Dermis blood vessel endothelial cell (primary cell): ENCODE data around the gene EPHB3. TPM values are rescaled to one million over a fixed set of nuclear protein-coding genes. Genes with fewer than 3 reads are reported as not detected.

Experiments
- DNase-seq: peaks from one replicate; pipeline ENCODE4 v3.0.0; 2010
- total RNA-seq: library from RNA; depleted of rRNA; stranded (reverse); fragments of >200 nt; gene quantifications from 2 replicates; pipeline ENCODE4 v1.2.3, GENCODE V29; 2014

Gene EPHB3
- total RNA-seq, 1 donor from 2014 or later: under 0.01 TPM

GRCh38 chr3:184582646-184583577 is 21.3 kb downstream of the EPHB3 start:
- no peak for DNase-seq

DNA sequence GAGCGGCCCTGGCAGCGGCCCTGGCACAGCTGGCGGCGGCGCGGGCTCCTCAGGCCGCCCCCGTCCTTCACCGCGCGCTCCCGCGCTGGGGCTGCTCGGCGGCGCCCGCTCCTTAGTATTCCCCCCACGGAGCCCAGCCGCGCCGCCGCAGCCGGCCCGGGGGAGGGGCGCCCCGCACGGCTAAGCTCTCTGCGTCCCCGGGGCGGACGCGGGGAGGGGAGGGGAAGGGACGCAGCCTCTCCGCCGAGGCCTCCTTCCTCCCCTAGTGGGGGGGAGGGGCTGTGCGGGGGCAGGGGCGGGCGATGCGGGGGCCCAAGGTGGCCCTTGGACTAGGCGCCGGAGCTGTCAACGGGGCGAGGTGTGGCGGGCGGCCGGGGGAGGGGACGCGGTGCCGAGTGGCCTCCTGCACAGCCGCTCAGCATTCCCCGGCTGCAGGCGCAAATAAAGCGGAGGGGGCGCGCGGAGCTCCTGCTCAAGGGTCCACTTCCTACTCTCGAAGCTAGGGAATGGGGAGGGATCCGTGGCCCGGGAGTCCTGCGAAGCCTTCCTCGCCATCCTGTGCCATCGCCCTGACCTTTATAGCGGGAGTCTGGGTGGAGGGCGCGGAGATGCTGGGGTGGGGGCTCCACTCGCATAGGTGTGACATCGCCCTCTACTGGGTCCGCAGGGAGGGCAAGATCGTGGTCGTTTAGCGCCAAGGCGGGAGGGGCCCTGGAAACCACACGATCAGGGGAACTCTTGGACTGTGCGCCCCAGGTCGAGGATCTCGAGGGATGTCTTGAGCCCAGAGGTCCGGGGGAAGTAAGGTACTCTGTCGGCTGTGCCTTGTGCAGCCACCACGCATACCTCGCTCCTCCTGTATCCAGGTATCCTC is 22.2 kb downstream of the EPHB3 start:
- DNase-seq: no peak

DNA sequence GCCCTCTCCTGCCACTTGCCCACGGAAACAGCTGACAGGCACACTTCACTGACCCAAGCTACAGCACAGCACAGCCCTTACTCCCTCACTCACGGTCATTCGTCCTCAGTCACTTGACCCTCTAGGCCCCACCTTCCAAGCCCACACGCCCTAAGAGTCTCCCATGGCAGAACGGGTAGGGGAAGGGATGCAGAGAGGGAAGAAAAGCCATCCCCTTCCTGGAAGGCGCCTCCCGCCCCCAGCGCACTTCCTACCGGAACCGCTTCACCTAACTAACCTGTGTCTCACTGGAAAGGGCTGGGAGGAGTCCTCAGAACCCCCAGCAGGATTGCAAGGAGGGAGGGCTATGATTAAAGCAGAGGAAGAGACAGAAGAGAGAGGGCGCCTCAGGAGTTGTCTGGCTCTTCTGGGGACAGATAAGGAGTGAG is 22.9 kb downstream of the EPHB3 start:
- DNase-seq: no peak

DNA sequence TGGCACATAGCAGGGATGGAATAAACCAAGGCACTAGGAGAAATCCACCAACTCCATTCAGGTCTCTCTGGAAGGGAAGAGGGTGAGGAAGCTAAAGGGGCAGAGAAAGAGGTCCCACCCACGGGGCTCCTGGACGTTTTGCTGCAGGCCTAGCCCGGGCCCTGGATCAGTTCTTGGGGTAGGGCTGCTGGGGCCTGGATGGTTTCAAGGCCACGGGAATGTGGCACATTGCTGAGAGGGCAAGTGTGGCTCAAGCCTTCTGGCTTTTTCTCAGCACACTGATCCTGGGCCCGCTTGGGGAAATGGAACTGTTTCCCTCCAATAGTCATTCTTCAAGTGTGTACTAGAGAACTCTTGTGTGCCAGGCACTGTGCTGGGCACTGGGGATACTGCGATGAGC is 24.0 kb downstream of the EPHB3 start:
- DNase-seq: no peak

DNA sequence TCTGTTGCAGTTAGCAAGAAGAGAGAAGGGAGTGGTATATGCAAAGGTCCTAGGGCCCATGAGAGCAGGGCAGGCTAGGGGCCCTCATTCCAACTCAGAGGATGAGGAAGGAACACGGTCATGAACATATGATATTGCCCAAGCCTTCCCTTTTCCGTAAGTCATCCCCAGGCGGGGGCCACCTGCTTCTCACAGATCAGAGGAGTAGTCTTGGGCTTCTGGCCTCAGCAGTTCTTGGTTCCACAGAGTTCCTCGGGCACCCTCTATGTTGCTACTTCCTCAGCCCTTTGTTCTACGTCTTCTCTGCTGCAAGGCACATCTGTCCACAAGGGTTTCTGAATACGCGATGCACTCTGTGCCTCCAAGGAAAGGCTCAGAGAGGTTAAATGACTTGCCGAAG is 25.3 kb downstream of the EPHB3 start:
- DNase-seq: no peak

- no peak for DNase-seq
Measured at GRCh38 chr3:184588776-184589175, 27.2 kb downstream of the EPHB3 start.

- no peak for DNase-seq
Measured at GRCh38 chr3:184590795-184591194, 29.2 kb downstream of the EPHB3 start.

DNA sequence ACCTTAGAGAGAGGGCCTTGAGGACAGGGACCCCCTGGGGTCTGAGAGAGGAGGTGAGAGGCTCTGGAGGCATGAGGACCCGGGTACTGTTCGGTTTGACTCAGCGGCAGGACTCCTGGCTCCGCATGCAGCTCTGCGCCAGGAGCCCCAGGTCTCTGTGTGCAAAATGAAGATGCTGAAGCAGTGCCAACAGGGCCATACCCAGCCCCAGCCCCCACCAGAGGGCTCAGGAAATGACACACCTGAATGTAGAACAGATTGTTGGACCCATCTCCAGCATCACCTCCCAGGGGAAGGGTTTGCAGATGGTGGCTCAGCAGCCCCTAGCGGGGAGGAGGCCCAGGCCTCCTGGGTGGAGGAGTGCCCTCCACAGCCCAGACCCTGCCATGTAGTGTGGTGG is 30.2 kb downstream of the EPHB3 start:
- DNase-seq: no peak

GRCh38 chr3:184592371-184593219 is 31.0 kb downstream of the EPHB3 start:
- DNase-seq: no peak

GRCh38 chr3:184593220-184593927 is 31.8 kb downstream of the EPHB3 start:
- no peak for DNase-seq

DNA sequence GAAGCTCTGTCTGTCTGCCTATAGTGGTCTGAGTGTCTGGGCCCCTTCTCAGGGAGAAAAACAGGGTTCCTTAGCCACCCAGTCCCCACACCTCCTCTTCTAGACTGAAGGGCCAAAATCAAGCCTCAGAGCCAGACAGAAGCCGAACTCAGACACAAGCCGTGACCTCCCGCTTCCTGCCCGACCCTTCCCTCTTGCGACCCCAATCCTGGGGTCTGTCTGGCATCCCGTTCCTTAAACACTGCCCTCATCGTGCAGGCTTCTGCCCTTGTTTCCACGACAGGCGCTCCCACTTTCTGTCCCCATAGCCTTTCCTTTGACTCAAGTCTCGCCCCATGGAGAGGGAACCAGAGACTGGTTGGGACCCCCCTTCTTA is 32.3 kb downstream of the EPHB3 start:
- DNase-seq: no peak

- DNase-seq: no peak
Measured at GRCh38 chr3:184594371-184595001, 32.9 kb downstream of the EPHB3 start.

DNA sequence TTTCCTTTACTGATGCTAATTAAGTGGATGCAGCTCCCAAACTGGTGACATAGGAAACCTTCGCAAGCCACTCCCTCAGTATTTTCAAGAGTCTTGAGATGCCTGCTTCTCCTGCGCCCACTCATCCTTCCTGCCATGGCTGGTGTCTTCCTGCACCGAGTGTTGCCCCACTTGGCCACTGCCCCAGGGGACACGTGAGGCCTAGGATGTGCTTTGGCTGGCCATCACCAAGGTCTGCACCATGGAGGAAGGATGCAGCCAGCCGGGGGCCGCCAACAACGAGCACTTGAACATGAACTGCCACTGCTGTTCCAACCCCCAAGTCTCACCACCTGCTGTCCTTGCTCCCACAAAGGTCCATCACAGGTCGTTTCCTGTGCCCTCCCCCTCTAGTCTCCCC is 34.1 kb downstream of the EPHB3 start:
- DNase-seq: no peak

GRCh38 chr3:184596233-184596632 is 34.6 kb downstream of the EPHB3 start:
- DNase-seq: no peak

- DNase-seq: no peak
Measured at GRCh38 chr3:184596886-184597575, 35.4 kb downstream of the EPHB3 start.

GRCh38 chr3:184597829-184598573 is 36.4 kb downstream of the EPHB3 start:
- DNase-seq: no peak

DNA sequence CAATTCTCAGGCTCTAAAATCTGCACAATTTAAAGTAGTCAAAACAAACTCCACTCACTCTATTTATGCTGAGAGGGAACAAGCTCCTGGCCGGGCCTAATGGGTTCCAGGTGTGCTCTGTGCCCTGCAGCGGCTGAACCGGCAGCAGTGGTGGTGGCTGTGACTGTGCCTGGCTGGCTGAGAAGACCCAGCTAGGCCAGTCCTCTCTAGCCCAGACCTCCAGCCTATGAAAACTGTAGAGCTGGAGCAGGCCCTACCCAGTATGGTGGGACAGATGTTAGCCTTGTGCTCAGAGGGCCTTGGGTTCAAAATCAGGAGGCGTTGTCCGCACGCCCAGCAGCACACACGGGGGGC is 37.0 kb downstream of the EPHB3 start:
- DNase-seq: no peak

GRCh38 chr3:184599143-184599542 is 37.6 kb downstream of the EPHB3 start:
- no peak for DNase-seq

GRCh38 chr3:184600685-184601377 is 39.2 kb downstream of the EPHB3 start:
- no peak for DNase-seq
